Aorta (tissue), 5 donors: ENCODE data around the gene ASCC1. TPM values are rescaled to one million over a fixed set of nuclear protein-coding genes. Genes with fewer than 3 reads are reported as not detected.
A peak's percentile ranks its signal among the peaks of the same experiment; 100 is the strongest.

Experiments
- ATAC-seq: fragments of 200-7000 bp; cut with Tn5 transposase; one replicate; pipeline ENCODE4 v1.9.1; 2022; ENCODE audit warnings: moderate library complexity; ENCODE audit not compliant: low FRiP score
- DNase-seq, 2 donors: peaks; one replicate each; pipeline ENCODE4 v3.0.0-alpha.2; 2020
- H3K27ac ChIP-seq, 2 donors: one replicate each; pipeline ENCODE4 v1.5.1; 2013; ENCODE audit warnings: low read length in 2 of 2, mild to moderate bottlenecking in 2 of 2, moderate library complexity in 2 of 2, control low read depth in 1 of 2, inconsistent platforms in 1 of 2, low read depth in 1 of 2
- H3K27me3 ChIP-seq, 2 donors: one replicate each; pipeline ENCODE4 v1.6.1; 2013; ENCODE audit warnings: control low read depth in 1 of 2, low read length in 1 of 2, mild to moderate bottlenecking in 1 of 2, moderate library complexity in 1 of 2; ENCODE audit not compliant: insufficient read depth in 2 of 2, control insufficient read depth in 1 of 2
- H3K36me3 ChIP-seq, 2 donors: one replicate each; pipeline ENCODE4 v1.6.1; 2013; ENCODE audit warnings: control low read depth in 1 of 2, low read length in 1 of 2, mild to moderate bottlenecking in 1 of 2; ENCODE audit not compliant: insufficient read depth in 2 of 2, control insufficient read depth in 1 of 2
- H3K4me1 ChIP-seq, 2 donors: one replicate each; pipeline ENCODE4 v1.6.1; 2013; ENCODE audit warnings: low read length in 2 of 2, control low read depth in 1 of 2, mild to moderate bottlenecking in 1 of 2, moderate library complexity in 1 of 2; ENCODE audit not compliant: insufficient read depth in 2 of 2, control insufficient read depth in 1 of 2
- H3K4me3 ChIP-seq, 2 donors: one replicate each; pipeline ENCODE4 v1.5.1; 2013; ENCODE audit warnings: low read length in 2 of 2, control low read depth in 1 of 2, mild to moderate bottlenecking in 1 of 2
- H3K9me3 ChIP-seq: one replicate; pipeline ENCODE4 v1.6.1; 2013; ENCODE audit warnings: mild to moderate bottlenecking, low read length; ENCODE audit not compliant: control insufficient read depth
- WGBS, 2 donors: extraction: QIAGEN DNeasy Blood & Tissue Kit; methylation state at CpG; one replicate each; pipeline ENCODE4 v1.1.7; 2013; 5-methylcytosine and 5-hydroxymethylcytosine counted together
- intact Hi-C, 2 donors: fragments of 100-400 bp; cut with DNase I; formaldehyde crosslinking; loops; one replicate each; pipeline versions ENCODE4 v1.14.2 to v1.15.0; 2022
- polyA plus RNA-seq, 2 donors: library from polyadenylated mRNA; stranded (reverse); fragments of 200-250 nt; gene quantifications; one replicate each; pipeline ENCODE4 v1.2.3, GENCODE V29; 2013
- total RNA-seq, 2 donors: library from RNA; stranded (reverse); fragmentation: NEBNext Ultra II Directional; extraction: Animal tissue kit (Norgen Biotek cat#: 25700); gene quantifications; one replicate each; pipeline ENCODE4 v1.2.1, GENCODE V29; 2021
- donor health status: healthy with polysubstance abuse.
- donor health status: Bipolar disorder and iron deficiency.
- donor health status: DM: no; HTN: no; CAD: no.
- donor health status: DM: no; HTN: no; CAD: no.
- donor health status: DM: yes; HTN: yes; CAD: no.

ASCC1 gene
- total and polyA plus RNA-seq, 4 donors: 19.7 to 32.3 (median 22.8) TPM

GRCh38 chr10:72072639-72073038, 143.4 kb downstream of the ASCC1 start:
- intact Hi-C loops: no loop called here
- no peak for ATAC-seq

GRCh38 chr10:72072046-72072445, 144.0 kb downstream of the ASCC1 start:
- no peak for DNase-seq
- intact Hi-C loops: no loop called here
- peaks cover 1% of the 10 kb centered on the region for H3K9me3 ChIP-seq
- no peaks in the 10 kb centered on the region for H3K27me3 ChIP-seq
- no peaks in the 10 kb centered on the region for H3K36me3 ChIP-seq
- no peak overlapping the region for H3K27ac ChIP-seq
- no peak overlapping the region for H3K4me3 ChIP-seq
- 94 to 95% methylated on average over 5 of the region's 5 CpGs for whole genome bisulfite sequencing, 2 donors
- no peaks in the 10 kb centered on the region for H3K4me1 ChIP-seq
- no peak for ATAC-seq

More at GRCh38 chr10:72072639-72073038, 143.4 kb downstream of the ASCC1 start:
- H3K4me3 ChIP-seq: no peak overlapping the region
- no peaks in the 10 kb centered on the region for H3K36me3 ChIP-seq
- no peaks in the 10 kb centered on the region for H3K27me3 ChIP-seq
- peak in 1 of 2 donors; percentile 52 for DNase-seq
- H3K27ac ChIP-seq: no peak overlapping the region
- 95 to 98% methylated on average over 5 of the region's 5 CpGs for WGBS, 2 donors
- no peaks in the 10 kb centered on the region for H3K4me1 ChIP-seq
- H3K9me3 ChIP-seq: peaks cover 1% of the 10 kb centered on the region

- Histone ChIP-seq H3K27me3 (no peaks in the 10 kb centered on the region), H3K27ac (no peak overlapping the region), H3K4me1 (no peaks in the 10 kb centered on the region), H3K4me3 (no peak overlapping the region), H3K36me3 (no peaks in the 10 kb centered on the region), H3K9me3 (peaks cover 1% of the 10 kb centered on the region)
- 93 to 95% methylated on average over 7 of the region's 7 CpGs for WGBS, 2 donors
- intact Hi-C loops: no loop called here
- DNase-seq (peak in 1 of 2 donors; percentile 33), ATAC-seq (no peak)
Measured at GRCh38 chr10:72069751-72070526, 146.1 kb downstream of the ASCC1 start.

- DNase-seq: no peak
- no peak for ATAC-seq
- Histone ChIP-seq H3K27me3 (no peaks in the 10 kb centered on the region), H3K4me1 (no peaks in the 10 kb centered on the region), H3K36me3 (no peaks in the 10 kb centered on the region), H3K9me3 (peaks cover 1% of the 10 kb centered on the region), H3K4me3 (no peak overlapping the region), H3K27ac (no peak overlapping the region)
- 64 to 65% methylated on average over 12 of the region's 12 CpGs for WGBS, 2 donors
- intact Hi-C loops: no loop called here
Measured at GRCh38 chr10:72068901-72069446, 147.1 kb downstream of the ASCC1 start.

- Histone ChIP-seq H3K4me3 (no peak overlapping the region), H3K9me3 (peaks cover 1% of the 10 kb centered on the region), H3K27me3 (no peaks in the 10 kb centered on the region), H3K4me1 (no peaks in the 10 kb centered on the region), H3K36me3 (no peaks in the 10 kb centered on the region), H3K27ac (no peak overlapping the region)
- 95 to 97% methylated on average over 11 of the region's 11 CpGs for WGBS, 2 donors
- DNase-seq (no peak), ATAC-seq (no peak)
- intact Hi-C loops: no loop called here
Measured at GRCh38 chr10:72068126-72068765, 147.8 kb downstream of the ASCC1 start.

GRCh38 chr10:72067463-72068125, 148.5 kb downstream of the ASCC1 start:
- intact Hi-C loops: no loop called here
- no peak for DNase-seq
- no peak for ATAC-seq

GRCh38 chr10:72066318-72067284, 149.5 kb downstream of the ASCC1 start:
- Histone ChIP-seq H3K4me1 (no peaks in the 10 kb centered on the region), H3K36me3 (no peaks in the 10 kb centered on the region), H3K27me3 (no peaks in the 10 kb centered on the region), H3K9me3 (peaks cover under 1% of the 10 kb centered on the region), H3K27ac (no peak overlapping the region), H3K4me3 (no peak overlapping the region)
- intact Hi-C loops: no loop called here
- ATAC-seq: no peak
- WGBS, 2 donors: 80 to 83% methylated on average over 18 of the region's 18 CpGs
- no peak for DNase-seq

More at GRCh38 chr10:72067463-72068125, 148.5 kb downstream of the ASCC1 start:
- no peaks in the 10 kb centered on the region for H3K27me3 ChIP-seq
- 89 to 90% methylated on average over 13 of the region's 13 CpGs for WGBS, 2 donors
- peaks cover 1% of the 10 kb centered on the region for H3K9me3 ChIP-seq
- H3K27ac ChIP-seq: no peak overlapping the region
- no peaks in the 10 kb centered on the region for H3K4me1 ChIP-seq
- H3K4me3 ChIP-seq: no peak overlapping the region
- no peaks in the 10 kb centered on the region for H3K36me3 ChIP-seq
